ENCODE results near the gene CPNE5. TPM values are rescaled to one million over a fixed set of nuclear protein-coding genes. Genes with fewer than 3 reads are reported as not detected.

Gene CPNE5
- total RNA-seq, 4 donors from 2014 or later: 0.23 to 1.1 (median 0.81) TPM; not detected in 1

DNA sequence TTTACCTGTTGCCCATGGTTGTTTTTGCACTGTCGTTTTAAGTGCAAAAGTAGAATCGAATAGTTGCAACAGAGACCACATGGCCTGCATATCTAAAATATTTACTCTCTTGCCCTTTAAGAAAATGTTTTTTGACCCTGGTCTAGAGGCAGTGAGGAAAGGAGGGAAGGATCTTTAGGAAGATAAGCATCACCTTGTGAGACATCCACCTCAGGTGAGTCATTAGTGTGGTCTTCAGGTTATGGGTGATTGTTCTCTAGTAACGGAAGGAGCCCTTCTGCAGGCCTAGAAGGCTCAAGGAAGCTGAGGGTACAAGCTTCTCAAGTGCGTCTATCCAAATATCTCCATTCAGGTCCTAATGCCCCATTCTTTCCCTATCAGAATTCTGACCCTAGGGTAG, 148.2 kb downstream of the CPNE5 start:
- DNase-seq (ENCODE audit: low spot score in 2 of 2): no peak
- H3K4me3 ChIP-seq (ENCODE audit: low read depth, poor library complexity, severe bottlenecking): no peak overlapping the region
- TF ChIP-seq, protein P1, sequence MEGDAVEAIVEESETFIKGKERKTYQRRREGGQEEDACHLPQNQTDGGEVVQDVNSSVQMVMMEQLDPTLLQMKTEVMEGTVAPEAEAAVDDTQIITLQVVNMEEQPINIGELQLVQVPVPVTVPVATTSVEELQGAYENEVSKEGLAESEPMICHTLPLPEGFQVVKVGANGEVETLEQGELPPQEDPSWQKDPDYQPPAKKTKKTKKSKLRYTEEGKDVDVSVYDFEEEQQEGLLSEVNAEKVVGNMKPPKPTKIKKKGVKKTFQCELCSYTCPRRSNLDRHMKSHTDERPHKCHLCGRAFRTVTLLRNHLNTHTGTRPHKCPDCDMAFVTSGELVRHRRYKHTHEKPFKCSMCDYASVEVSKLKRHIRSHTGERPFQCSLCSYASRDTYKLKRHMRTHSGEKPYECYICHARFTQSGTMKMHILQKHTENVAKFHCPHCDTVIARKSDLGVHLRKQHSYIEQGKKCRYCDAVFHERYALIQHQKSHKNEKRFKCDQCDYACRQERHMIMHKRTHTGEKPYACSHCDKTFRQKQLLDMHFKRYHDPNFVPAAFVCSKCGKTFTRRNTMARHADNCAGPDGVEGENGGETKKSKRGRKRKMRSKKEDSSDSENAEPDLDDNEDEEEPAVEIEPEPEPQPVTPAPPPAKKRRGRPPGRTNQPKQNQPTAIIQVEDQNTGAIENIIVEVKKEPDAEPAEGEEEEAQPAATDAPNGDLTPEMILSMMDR (IDR thresholded peaks at IDR 0.05): no peak
- TF ChIP-seq POLR2A (IDR thresholded peaks at IDR 0.05): no peak
- 85 to 89% methylated on average over 4 of the region's 4 CpGs for WGBS, 2 donors
- intact Hi-C loops (cut with DNase I; ENCODE audit: low total_unique reads): no loop called here

Other genes with a start within 250 kb of the CPNE5 start
- gene SRSF3, start 245.1 kb downstream of the CPNE5 start, total RNA-seq: 100 to 1,000 TPM; 114 to 272 (median 177) TPM
- 100 to 1,000 TPM; 143 to 200 (median 181) TPM for gene CDKN1A, start 160.7 kb downstream of the CPNE5 start, total RNA-seq
- under 1 TPM; 0.10 to 0.65 (median 0.26) TPM for gene RAB44, start 141.6 kb downstream of the CPNE5 start, total RNA-seq
- gene PPIL1, start 35.4 kb upstream of the CPNE5 start, total RNA-seq: 1 to 10 TPM; 2.2 to 9.3 (median 7.3) TPM
- 10 to 100 TPM; 27.5 to 47.4 (median 30.5) TPM for gene C6orf89, start 46.5 kb upstream of the CPNE5 start, total RNA-seq
- 10 to 100 TPM in 1 of 4 donors, 1 to 10 TPM in 3; 2.1 to 18.5 (median 2.7) TPM for gene PI16, start 115.3 kb upstream of the CPNE5 start, total RNA-seq
- 100 to 1,000 TPM; 166 to 219 (median 188) TPM for gene MTCH1, start 146.8 kb upstream of the CPNE5 start, total RNA-seq
- gene FGD2, start 166.2 kb upstream of the CPNE5 start, total RNA-seq: 1 to 10 TPM; 2.7 to 9.2 (median 5.2) TPM